CD4-positive, alpha-beta T cell treated with Interleukin-10 for 1 hour (primary cell): ENCODE data around the gene NES.

ENCODE experiments used
- DNase-seq: peaks from one replicate; pipeline ENCODE4 v3.0.0-alpha.2; 2020

NES gene, protein sequence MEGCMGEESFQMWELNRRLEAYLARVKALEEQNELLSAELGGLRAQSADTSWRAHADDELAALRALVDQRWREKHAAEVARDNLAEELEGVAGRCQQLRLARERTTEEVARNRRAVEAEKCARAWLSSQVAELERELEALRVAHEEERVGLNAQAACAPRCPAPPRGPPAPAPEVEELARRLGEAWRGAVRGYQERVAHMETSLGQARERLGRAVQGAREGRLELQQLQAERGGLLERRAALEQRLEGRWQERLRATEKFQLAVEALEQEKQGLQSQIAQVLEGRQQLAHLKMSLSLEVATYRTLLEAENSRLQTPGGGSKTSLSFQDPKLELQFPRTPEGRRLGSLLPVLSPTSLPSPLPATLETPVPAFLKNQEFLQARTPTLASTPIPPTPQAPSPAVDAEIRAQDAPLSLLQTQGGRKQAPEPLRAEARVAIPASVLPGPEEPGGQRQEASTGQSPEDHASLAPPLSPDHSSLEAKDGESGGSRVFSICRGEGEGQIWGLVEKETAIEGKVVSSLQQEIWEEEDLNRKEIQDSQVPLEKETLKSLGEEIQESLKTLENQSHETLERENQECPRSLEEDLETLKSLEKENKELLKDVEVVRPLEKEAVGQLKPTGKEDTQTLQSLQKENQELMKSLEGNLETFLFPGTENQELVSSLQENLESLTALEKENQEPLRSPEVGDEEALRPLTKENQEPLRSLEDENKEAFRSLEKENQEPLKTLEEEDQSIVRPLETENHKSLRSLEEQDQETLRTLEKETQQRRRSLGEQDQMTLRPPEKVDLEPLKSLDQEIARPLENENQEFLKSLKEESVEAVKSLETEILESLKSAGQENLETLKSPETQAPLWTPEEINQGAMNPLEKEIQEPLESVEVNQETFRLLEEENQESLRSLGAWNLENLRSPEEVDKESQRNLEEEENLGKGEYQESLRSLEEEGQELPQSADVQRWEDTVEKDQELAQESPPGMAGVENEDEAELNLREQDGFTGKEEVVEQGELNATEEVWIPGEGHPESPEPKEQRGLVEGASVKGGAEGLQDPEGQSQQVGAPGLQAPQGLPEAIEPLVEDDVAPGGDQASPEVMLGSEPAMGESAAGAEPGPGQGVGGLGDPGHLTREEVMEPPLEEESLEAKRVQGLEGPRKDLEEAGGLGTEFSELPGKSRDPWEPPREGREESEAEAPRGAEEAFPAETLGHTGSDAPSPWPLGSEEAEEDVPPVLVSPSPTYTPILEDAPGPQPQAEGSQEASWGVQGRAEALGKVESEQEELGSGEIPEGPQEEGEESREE (N-terminal part only)

DNA sequence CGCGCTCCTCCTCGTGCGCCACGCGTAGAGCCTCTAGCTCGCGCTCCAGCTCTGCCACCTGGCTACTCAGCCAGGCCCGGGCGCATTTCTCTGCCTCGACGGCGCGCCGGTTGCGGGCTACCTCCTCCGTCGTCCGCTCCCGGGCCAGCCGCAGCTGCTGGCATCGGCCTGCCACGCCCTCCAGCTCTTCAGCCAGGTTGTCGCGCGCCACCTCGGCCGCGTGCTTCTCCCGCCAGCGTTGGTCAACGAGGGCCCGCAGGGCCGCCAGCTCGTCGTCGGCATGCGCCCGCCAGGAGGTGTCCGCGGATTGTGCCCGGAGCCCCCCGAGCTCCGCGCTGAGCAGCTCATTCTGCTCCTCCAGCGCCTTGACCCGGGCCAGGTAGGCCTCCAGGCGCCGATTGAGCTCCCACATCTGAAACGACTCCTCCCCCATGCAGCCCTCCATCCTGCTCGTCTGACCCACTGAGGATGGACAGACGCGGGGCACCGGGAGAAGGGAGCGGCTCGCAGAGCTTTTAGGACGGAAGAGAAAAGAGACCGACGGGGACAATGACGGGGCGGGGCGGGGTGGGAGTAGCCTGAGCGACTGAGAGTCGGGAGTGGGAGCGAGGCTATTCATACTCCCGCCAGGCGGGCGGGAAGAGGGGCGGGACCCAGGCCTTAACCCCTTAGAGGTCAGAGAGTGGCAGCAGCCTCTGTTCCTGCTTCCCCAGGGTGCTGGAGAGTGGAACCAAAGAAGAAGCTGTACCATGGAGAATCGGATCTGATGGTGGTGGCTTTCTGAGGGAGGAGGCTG lies at the start of gene NES:
NES (minus strand) TSS at position 588 of the 796 bp plus-strand sequence; CDS start at position 445, 143 bp downstream.
- no peak for DNase-seq

DNA sequence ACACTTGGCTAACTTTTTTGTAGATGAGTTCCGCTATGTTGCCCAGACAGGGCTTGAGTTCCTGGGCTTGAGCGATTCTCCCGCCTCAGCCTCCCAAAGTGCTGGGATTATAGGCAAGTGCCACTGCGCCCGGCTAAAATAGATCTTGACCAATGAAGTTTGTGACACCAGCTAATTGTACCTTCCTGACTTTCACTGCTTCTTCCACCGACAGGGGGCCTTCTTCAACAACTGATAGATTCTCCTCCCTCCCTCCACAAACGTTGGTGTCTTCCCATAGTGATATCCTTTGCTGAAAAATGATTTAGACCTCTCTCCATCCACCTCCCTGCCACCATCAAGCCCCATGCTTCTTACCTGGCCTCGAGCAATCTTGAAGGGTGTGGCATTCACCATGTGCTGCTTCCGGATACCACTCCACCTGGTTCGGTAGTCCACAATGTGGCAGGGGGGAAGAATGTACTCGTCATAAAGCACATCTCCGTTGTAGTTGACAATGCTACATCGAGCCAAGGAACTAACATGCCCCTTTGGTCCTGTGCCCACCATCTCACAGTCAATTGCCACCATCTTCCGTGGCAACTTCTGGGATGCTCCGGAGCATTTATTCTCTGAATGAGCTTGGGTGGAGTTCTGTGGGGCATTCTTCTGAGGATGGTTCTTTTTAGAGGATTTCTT lies 49.5 kb upstream of the NES start:
- DNase-seq = peak; percentile 64

DNA sequence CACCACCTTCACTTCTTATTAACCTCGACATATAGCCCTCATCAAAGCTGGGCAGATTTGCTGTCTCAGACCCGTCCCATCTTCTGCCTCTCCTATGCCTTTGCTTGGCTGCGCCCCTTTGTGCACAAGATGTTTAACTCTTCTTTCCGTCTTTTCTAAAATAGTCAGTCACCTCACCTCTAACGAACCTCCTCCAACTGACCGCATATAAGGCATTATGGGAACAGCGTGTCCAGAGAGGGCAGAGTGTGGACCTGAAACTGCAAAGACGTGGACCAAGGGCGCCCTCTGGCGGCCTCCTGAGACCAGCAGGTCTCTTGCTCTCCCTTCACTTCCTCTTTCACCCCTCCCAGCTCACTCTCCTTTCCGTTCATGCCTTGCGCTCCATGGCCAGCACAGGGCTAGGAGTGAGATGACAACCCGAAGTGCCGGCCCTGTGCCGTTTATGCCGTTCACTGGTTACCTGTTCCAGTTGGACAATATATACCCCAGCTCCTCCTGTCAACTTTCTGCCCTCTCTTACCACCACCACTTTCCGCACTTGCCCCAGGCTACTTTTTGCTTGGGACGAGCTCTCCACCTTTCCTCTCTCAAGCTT lies 48.6 kb upstream of the NES start:
- peak; percentile 84 for DNase-seq

DNA sequence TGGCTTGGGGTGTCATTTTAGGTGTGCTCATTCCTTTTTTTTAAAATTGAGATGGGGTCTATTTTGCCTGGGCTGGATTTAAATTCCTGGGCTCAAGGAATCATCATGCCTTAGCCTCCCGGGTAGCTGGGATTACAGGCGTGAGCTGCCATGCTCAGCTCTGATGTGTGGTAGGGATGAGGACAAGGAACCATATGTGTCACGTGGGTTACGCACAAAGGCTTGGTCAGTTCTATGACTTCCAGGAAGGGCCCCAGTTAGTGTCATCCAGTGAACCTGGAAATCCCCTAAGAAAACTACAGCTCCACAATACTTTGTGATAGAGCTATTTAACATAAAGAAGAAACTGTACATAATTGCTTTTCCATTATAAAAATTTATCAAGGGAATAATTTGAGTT lies 44.3 kb upstream of the NES start:
- no peak for DNase-seq

DNA sequence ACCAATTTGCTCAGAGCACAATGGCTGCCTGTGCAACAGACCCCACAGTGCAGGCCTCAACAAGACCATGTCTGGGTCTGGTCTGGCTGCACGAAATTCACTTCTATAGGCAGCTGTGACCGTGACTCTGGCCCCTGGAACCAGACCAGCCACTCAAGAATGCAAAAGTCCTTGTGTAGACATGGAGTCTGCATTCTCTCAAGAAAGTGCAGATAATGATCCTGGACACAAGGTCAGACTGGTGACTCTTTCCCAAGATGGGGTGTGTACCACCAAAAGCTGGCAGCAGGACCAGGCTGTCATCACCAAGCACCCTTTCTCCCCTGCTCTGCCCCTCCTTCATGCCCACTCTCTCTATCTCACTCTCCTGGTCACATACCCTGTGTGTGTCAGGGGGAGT lies 43.9 kb upstream of the NES start:
- DNase-seq = no peak

DNA sequence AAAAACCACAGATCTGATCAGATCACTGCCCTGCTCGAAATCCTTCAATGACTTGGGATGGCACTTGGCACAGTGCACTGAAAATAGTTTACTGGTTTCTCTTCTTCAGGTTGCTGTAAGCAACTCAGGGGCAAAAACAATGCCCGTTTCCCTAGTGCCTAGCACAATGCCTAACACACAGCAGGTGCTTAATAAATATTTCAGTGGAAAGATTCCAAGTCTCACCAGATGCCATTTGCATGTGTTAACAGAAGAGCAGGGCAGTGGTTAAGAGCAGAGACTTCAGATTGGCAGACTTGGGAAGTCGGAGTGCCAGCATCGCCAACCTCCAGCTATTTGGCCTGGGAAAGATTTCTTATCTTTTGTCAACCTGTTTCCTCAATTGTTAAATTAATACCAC lies 40.1 kb upstream of the NES start:
- DNase-seq = no peak

DNA sequence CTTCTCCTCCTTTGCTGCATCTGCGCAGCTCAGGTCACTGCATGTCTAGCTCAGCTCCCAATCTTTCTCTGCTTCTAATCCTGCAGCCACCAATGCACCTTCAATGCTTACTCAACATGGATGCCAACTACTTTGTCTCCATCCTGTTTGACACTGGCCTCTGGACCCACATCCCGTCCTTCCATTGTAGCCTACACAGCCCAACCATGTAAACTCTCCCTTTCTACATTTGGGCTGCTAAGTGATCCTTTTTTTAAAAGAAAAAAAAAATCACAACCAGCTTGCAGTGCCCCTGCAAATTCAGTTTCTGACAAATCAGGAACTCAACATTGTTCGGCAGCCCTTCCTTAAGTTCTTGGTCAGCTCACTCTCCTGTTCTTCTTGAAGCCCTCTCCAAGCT lies 37.6 kb upstream of the NES start:
- DNase-seq = no peak

DNA sequence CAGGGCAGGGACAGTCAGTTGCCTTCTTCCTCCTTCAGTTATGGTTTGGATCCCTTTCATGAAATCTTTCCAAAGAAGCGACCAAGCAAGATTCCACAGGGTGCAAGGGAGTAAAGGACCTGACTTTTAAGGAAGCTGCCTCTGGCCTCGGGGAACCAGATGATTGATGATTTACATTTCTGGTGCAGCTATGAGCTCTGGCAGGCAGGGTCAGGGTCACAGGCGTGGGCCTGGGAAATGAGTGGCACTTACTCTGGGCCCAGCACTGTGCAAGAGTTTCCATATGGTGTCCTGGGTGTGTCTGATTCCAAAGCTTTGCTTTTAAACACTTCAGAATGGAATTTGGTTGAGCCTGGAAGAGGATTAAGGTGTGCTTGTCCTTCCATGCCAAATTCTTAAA lies 35.4 kb upstream of the NES start:
- DNase-seq = no peak

DNA sequence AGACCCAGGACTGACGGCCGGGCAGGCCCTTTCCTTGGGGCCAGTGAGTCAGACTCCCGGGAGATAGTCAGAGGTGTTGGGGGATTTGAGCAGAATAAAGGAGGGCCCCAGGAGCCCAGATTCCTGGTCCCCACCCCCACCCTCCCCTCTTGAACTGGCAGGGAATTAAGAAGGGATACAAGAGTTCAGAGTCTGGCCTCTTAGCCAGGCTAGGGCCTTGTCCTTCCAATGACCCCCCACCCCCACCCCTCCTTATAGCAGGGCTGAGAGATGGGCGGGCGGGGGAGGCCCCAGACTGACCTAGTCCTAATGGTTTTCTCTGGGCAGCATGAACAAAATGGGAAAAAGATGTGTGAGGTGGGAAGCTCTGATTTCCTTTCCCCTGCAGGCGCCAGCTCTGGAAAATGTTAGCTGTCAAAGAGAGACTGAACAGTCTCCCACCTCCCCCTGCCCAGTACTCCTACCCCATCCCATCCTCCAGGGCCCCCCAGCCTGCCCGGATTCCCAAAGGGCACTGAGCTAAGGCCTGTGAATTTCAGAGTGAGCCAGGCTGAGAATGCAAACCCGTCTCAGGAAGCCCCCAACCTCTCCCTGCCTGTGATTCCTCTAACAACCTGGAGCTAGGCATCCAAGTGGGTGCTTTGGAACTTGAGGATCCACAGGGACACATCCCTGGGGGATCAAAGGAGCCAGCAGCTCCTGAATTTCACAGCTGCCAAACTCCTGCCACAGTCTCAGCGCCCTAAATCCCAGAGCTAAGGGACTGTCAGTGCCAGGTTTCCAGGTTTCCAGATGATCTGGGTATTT lies 34.0 kb upstream of the NES start:
- no peak for DNase-seq

DNA sequence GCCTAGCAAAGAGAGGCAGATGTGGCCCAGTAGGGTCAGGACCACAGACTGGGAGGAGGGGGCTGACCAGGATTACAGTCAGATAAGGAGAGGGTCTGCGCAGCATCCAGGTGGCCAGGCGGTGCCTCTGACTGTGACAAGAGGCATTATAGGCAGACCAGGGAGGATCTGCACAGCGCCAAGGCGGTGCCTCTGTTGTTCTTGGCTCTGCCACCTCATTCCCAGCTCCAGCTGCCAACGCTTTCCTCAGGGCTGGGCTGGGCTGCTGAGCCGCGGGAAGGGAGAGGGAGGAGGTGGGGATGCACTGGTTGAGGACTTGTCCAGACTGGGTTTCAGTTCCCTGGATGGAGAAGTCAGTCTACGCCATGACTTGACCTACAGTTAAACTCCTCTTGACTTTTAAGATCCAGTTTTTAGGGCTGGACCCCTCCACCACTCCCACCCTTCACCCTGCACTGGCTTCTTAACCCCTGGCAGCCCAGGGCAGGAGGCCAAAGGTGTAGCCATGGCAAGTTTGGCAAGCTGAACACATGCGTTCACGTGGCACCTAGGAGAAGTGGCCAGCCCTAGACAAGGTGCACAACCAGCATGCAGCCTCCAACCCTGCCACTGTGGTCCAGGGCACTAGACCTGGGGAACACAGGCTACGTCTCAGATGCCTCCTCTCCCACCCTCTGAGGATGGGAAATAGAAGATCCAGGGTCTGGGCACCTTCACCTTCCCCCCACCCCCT lies 32.7 kb upstream of the NES start:
- no peak for DNase-seq

DNA sequence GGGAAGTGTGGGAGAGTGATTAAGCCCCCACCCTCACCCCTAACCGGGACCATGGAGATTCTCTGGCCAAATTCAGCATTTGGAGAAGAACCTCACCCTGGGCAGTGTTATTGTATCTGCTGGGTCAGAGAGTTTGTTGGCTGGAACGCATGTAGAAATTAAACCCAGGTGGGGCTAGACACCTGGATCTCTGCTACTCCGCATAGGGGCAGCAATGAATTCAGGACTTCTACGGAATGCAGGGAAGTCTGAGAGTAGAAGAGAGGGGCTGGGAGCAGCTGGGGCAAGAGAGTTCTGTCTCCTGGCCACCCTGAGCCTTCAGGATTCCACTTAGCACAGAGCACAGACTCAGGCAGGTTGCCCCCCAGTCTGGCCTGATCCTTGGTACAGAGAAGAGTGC lies 31.8 kb upstream of the NES start:
- no peak for DNase-seq

DNA sequence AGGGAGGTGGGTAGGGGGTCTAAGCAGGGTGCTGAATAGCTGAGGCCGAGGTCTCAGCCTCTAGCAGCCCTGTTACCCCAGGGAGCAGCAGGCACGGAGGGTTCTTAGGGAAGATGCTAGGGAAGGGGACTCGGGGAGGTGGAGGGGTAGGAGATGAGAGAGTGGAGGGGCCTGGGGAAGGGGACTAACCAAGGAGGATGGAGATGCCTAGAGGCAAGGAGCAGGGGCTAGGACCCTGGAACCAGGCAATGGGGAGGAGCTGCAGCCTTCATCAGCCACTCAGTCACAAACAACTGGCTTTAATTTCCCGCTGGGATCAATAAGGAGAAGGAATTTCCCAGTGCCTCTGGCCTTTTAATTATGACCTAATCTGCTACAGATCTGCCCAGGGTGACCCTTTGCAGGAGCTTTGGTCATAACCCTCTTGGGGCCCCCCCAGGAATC lies 31.0 kb upstream of the NES start:
- DNase-seq = no peak

DNA sequence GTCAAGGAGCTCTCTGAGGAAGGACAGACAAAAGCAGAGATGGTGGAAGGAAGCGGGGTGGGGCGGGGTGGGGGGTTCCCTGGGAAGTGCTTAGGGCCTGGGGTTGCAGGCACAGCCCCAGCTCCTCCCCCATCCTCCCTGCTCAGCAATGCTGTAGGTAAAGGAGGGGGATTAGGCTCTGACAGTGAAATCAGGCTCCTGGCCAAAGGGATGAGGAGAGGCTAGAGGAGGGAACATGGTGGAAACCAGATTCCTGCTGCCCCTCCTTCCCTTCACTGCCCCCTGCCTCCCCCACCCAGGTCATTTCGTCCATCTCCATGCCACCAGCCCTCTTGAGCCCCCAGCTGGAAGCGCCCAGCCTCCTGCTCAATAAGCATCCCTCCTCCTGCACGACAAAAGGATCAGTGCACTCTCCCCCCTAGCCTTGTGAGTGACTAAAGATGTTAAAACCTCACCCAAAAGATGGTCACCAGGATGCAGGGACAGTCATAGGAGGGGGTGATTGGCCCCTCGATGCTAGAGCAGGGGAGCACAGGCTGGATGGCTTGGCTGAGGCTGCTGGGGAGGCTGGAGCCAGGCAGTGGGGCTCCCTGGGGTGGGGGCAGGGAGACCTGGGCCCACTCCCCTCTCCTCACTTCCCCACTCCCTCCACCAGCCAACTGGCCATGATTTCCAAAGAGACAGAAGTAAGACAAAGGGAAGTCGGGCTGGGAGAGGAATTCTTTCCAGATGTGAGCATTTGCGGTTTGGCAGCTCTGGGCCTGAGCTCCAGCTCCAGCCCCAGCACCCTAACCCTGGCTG lies 30.4 kb upstream of the NES start:
- DNase-seq = no peak

DNA sequence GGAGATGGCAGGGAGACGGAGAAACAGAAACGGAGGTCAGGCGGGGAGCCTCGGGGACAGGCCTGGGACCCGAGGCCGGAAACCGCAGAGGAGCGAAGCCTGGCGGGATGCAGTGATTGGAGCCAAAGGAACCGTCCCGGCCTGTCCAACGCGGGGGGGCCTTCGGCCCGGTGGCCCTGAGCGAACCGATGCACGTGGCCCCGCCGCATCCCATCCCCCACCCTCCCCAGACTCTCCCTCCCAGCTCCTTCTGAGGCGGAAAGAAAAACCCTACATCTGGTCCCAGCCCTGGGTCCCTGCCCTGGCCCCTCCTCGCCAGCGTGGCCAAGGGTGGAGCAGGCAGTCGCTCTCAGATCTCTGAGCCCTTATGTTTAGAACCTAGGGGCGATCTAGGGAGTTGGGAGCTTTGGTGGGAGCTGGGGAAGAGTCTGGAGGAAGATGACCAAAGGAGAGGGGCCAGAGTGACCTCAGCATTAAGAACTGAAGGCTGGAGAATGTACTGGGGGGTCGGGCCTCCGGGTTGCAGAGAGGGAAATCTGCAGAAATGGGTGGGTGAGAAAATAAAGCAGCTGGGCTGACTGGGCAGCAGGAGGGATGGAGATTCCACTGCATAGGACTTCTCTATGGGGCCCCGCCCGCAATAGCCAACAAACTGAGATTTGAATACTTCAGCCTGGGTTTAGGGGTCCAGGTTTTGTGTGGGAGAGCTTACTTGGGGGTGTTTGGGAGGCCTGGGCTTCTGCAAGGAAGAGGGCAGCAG lies 29.6 kb upstream of the NES start:
- DNase-seq = peak; percentile 28

DNA sequence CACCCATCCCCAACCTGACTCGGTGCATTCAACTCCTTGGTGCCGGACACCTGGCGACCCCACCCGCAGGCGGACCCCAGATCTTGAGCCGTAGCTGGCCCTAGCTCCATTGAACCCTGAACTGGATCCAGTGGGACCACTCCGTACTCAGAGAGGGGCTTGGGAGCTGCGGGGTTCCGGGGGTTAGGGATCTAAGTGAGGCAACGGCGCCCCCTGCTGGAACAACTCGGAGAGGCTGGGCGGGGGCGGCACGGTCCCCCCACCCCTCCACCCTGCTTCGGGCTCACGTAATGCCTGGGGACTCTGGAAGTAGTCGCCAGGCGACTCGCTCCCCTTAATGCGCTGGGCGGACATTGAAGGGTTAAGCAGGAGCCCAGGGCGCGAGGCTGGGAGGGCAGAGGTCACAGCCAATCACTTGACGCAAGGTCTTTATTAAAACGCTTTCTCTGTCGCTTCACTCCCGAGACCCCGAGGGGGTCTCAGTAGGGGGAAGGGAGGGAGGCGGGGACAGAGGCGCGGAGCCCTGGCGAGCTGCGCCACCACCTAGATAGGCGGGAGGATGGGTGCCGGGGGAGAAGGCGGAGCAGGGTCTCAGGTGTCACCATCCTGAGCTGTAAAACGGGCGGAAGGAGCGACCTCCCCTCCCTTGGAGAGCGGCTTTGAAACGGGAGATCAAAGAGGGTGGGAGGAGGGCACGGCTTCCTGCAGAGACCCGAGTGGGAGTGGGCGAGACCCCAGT lies 28.9 kb upstream of the NES start:
- peak; percentile 70 for DNase-seq

DNA sequence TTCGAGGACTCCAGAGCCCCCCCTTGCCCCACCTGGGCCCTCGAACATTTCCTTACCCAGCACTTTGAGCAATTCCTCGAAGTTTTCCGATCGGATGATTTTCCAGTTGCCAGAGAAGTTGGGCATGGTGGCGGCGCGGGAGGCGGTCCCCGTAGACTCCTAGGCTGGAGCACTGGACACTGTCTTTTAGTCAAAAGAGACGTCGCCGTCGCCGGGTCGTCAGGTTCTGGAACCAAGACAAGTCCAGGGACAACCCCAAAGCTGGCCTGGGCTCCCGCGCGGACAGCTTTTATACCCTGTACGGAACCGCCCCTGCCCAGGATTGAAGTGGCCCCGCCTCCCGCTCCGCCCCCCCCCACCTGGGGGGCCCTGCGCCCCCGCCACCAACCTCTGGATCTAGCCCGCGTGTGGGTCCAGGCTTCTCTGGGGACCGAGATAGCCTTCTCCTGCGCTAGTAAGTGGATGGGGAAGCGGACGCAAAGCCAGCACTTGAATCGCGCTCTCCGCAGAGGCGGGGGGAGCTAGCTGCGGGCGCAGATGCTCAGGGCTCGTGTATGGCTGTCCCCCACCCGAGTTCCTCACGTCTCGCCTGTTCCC lies 28.2 kb upstream of the NES start, which contains the start of gene CRABP2:
CRABP2 (minus strand) TSS at position 263 of the 597 bp plus-strand sequence; CDS start at position 126, 137 bp downstream.
- no peak for DNase-seq

DNA sequence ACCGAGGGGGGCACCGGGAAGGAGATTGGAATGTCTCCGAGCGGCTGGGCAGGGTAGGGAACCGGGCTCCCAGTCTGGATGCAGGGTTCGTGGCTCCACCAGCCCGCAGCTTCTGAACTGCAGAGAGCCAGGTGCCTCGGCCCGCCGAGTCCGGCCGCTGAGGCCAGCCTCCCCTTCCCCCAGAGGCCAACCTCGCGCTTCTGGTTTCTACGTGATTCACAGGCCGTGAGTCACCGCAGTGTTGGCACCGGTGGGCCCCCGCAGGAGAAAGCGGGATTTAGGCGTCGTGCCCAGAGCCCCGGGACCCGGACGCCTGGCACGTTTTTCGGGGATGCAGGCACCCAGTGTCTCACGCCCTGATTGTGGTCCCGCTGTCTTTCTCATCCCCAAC lies 27.7 kb upstream of the NES start:
- DNase-seq = no peak
